ENCODE results near the gene PLXNA4. TPM values are rescaled to one million over a fixed set of nuclear protein-coding genes. Genes with fewer than 3 reads are reported as not detected.

PLXNA4 gene
- polyA plus RNA-seq, 1 donor (not counting 4 experiments of a cell fraction or from before 2014, with no cell fraction given) = 0.01 TPM

DNA sequence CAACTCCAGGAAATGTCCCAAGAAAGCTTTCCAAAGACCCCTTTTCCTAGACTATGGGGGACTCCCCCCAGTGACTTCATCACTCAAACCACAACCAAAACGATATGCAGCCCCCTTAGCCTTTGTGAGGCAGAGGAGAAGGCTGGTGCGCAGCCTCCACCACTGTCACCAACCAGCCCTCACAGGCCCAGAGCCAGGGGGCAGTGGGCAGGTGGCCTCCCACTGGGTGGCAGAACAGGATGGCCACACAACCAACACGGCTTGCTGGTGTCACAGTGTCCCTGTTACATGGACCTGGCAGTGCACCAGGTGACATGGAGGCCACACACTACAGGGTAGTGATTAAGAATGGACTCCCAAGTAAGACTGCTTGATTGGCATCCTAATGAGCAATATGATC is 172.0 kb downstream of the PLXNA4 start:
- no peaks in the 10 kb centered on the region for H3K79me2 ChIP-seq (ENCODE audit: control insufficient read depth, insufficient read depth, low read length)
- H2AFZ ChIP-seq (ENCODE audit: control insufficient read depth, low read length) = no peak overlapping the region
- H3K4me2 ChIP-seq (ENCODE audit: control insufficient read depth, extremely low read depth, insufficient read depth, low read depth, low read length) = no peak overlapping the region
- H4K20me1 ChIP-seq (ENCODE audit: control insufficient read depth, extremely low read depth, insufficient read depth, low read length) = no peaks in the 10 kb centered on the region
- dilution Hi-C loops (cut with MboI; ENCODE audit: extremely low pct_ligation_motif_present, low sequenced_read_pairs) = no loop called here
- FAIRE-seq = no peak
- no peaks in the 10 kb centered on the region for H3K36me3 ChIP-seq (ENCODE audit: control insufficient read depth in 2 of 2, extremely low read depth in 1 of 2, insufficient read depth in 2 of 2, low read length in 2 of 2)
- H3K27ac ChIP-seq (ENCODE audit: control insufficient read depth, insufficient read depth, low read length) = no peak overlapping the region
- no peaks in the 10 kb centered on the region for H3K9me3 ChIP-seq (ENCODE audit: control insufficient read depth, low read depth, low read length)
- peaks cover 19% of the 10 kb centered on the region for H3K27me3 ChIP-seq (ENCODE audit: control insufficient read depth, extremely low read depth, insufficient read depth, low read length)
- H3K4me1 ChIP-seq (ENCODE audit: control insufficient read depth, extremely low read depth, insufficient read depth, low read length) = no peaks in the 10 kb centered on the region
- TF ChIP-seq EZH2 (IDR thresholded peaks at IDR 0.05; ENCODE audit: low read length) = no peak
- TF ChIP-seq, protein P1, sequence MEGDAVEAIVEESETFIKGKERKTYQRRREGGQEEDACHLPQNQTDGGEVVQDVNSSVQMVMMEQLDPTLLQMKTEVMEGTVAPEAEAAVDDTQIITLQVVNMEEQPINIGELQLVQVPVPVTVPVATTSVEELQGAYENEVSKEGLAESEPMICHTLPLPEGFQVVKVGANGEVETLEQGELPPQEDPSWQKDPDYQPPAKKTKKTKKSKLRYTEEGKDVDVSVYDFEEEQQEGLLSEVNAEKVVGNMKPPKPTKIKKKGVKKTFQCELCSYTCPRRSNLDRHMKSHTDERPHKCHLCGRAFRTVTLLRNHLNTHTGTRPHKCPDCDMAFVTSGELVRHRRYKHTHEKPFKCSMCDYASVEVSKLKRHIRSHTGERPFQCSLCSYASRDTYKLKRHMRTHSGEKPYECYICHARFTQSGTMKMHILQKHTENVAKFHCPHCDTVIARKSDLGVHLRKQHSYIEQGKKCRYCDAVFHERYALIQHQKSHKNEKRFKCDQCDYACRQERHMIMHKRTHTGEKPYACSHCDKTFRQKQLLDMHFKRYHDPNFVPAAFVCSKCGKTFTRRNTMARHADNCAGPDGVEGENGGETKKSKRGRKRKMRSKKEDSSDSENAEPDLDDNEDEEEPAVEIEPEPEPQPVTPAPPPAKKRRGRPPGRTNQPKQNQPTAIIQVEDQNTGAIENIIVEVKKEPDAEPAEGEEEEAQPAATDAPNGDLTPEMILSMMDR (optimal IDR thresholded peaks at IDR 0.05 in 1 of 3, IDR thresholded peaks at IDR 0.05 in 1 of 3, conservative IDR thresholded peaks at IDR 0.05 in 1 of 3; ENCODE audit: extremely low read depth in 1 of 3, insufficient read depth in 2 of 3, low read length in 3 of 3) = no peak
- no peak for DNase-seq (ENCODE audit: low read depth, low spot score)
- H3K4me3 ChIP-seq (ENCODE audit: control insufficient read depth in 2 of 3, extremely low read depth in 1 of 3, insufficient read depth in 2 of 3, low read depth in 1 of 3, low read length in 3 of 3) = no peak overlapping the region
- no peaks in the 10 kb centered on the region for H3K9me1 ChIP-seq (ENCODE audit: control insufficient read depth, extremely low read depth, insufficient read depth, low read length)
- H3K9ac ChIP-seq (ENCODE audit: control insufficient read depth, extremely low read depth, insufficient read depth, low read length) = no peak overlapping the region

DNA sequence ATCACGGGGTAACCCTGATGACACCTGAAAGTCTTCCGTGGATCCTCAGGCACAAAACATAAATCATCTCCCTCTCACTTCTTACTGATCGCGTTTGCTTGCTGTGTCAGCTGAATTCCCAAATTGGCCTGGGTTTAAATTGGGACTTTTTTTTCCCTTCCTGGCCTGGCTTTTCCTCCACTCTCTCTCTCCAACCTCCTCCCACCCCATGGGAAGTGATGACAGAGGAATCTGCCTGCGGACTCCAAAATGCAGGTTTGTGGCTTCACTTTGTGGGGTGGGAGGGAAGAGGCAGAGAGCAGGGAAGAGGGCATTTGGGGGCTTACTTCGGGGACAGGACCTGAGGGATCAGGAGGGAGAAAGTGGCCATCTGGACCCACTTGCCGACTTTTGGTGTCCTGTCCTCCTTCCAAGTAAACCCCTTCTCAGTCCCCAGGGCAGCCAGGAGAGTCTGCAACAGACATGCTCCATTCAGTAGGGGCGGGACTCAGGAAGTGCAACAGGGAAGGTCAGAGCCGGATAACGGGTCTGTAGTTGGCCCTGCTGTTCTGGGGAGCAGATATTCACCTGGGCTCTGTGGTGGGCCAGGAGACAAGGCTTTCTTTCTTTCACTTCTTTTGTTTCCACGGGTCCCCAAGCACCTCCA is 172.7 kb downstream of the PLXNA4 start:
- FAIRE-seq (no peak), DNase-seq (ENCODE audit: low read depth, low spot score) (no peak)
- H3K9me1 ChIP-seq (ENCODE audit: control insufficient read depth, extremely low read depth, insufficient read depth, low read length) = no peaks in the 10 kb centered on the region
- H3K79me2 ChIP-seq (ENCODE audit: control insufficient read depth, insufficient read depth, low read length) = no peaks in the 10 kb centered on the region
- H3K36me3 ChIP-seq (ENCODE audit: control insufficient read depth in 2 of 2, extremely low read depth in 1 of 2, insufficient read depth in 2 of 2, low read length in 2 of 2) = no peaks in the 10 kb centered on the region
- no peak overlapping the region for H2AFZ ChIP-seq (ENCODE audit: control insufficient read depth, low read length)
- peaks cover 19% of the 10 kb centered on the region for H3K27me3 ChIP-seq (ENCODE audit: control insufficient read depth, extremely low read depth, insufficient read depth, low read length)
- no peak overlapping the region for H3K4me3 ChIP-seq (ENCODE audit: control insufficient read depth in 2 of 3, extremely low read depth in 1 of 3, insufficient read depth in 2 of 3, low read depth in 1 of 3, low read length in 3 of 3)
- no peaks in the 10 kb centered on the region for H3K4me1 ChIP-seq (ENCODE audit: control insufficient read depth, extremely low read depth, insufficient read depth, low read length)
- dilution Hi-C loops (cut with MboI; ENCODE audit: extremely low pct_ligation_motif_present, low sequenced_read_pairs) = no loop called here
- H3K9me3 ChIP-seq (ENCODE audit: control insufficient read depth, low read depth, low read length) = no peaks in the 10 kb centered on the region
- TF ChIP-seq EZH2 (IDR thresholded peaks at IDR 0.05; ENCODE audit: low read length) = no peak
- TF ChIP-seq, protein P1 (optimal IDR thresholded peaks at IDR 0.05 in 1 of 3, IDR thresholded peaks at IDR 0.05 in 1 of 3, conservative IDR thresholded peaks at IDR 0.05 in 1 of 3; ENCODE audit: extremely low read depth in 1 of 3, insufficient read depth in 2 of 3, low read length in 3 of 3) = no peak
- no peak overlapping the region for H3K27ac ChIP-seq (ENCODE audit: control insufficient read depth, insufficient read depth, low read length)
- H3K9ac ChIP-seq (ENCODE audit: control insufficient read depth, extremely low read depth, insufficient read depth, low read length) = no peak overlapping the region
- no peak overlapping the region for H3K4me2 ChIP-seq (ENCODE audit: control insufficient read depth, extremely low read depth, insufficient read depth, low read depth, low read length)
- H4K20me1 ChIP-seq (ENCODE audit: control insufficient read depth, extremely low read depth, insufficient read depth, low read length) = no peaks in the 10 kb centered on the region

Measured in keratinocyte (primary cell).